Chondrocyte (in vitro differentiated cells): ENCODE data around the gene EPN2. TPM values are rescaled to one million over a fixed set of nuclear protein-coding genes. Genes with fewer than 3 reads are reported as not detected.
A peak's percentile ranks its signal among the peaks of the same experiment; 100 is the strongest.

Experiments
- DNase-seq: peaks from one replicate; pipeline ENCODE4 v3.0.0; 2021; ENCODE audit warnings: mixed read lengths, low spot score
- H3K27ac Mint-ChIP-seq: one replicate; pipeline ENCODE4 v1.8.0; 2021; ENCODE audit warnings: mild to moderate bottlenecking, moderate library complexity, mixed read lengths; ENCODE audit not compliant: unreplicated experiment
- H3K27me3 Mint-ChIP-seq: 2 replicates; pipeline ENCODE4 v1.8.0; 2021; ENCODE audit warnings: low read depth, mixed read lengths
- H3K36me3 Mint-ChIP-seq: 2 replicates; pipeline ENCODE4 v1.8.0; 2021; ENCODE audit warnings: low read depth, mixed read lengths
- H3K4me1 Mint-ChIP-seq: 2 replicates; pipeline ENCODE4 v1.8.0; 2021; ENCODE audit warnings: low read depth, mild to moderate bottlenecking, mixed read lengths
- H3K4me3 Mint-ChIP-seq: one replicate; pipeline ENCODE4 v1.8.0; 2021; ENCODE audit warnings: mild to moderate bottlenecking, moderate library complexity, mixed read lengths; ENCODE audit not compliant: unreplicated experiment
- H3K9me3 Mint-ChIP-seq: 2 replicates; pipeline ENCODE4 v1.8.0; 2021; ENCODE audit warnings: low read depth, mixed read lengths
- CTCF ChIP-seq: fragments of 200-600 bp; sonication (generic); IDR thresholded peaks from 2 replicates; pipeline ENCODE4 v1.5.0; 2021; ENCODE audit warnings: antibody characterized with exemption, mild to moderate bottlenecking, moderate library complexity
- total RNA-seq: library from RNA; stranded (reverse); gene quantifications from 3 replicates; pipeline ENCODE4 v1.2.1, GENCODE V29; 2021

The EPN2 gene
- total RNA-seq, 1 donor from 2014 or later: 37.8 TPM

DNA sequence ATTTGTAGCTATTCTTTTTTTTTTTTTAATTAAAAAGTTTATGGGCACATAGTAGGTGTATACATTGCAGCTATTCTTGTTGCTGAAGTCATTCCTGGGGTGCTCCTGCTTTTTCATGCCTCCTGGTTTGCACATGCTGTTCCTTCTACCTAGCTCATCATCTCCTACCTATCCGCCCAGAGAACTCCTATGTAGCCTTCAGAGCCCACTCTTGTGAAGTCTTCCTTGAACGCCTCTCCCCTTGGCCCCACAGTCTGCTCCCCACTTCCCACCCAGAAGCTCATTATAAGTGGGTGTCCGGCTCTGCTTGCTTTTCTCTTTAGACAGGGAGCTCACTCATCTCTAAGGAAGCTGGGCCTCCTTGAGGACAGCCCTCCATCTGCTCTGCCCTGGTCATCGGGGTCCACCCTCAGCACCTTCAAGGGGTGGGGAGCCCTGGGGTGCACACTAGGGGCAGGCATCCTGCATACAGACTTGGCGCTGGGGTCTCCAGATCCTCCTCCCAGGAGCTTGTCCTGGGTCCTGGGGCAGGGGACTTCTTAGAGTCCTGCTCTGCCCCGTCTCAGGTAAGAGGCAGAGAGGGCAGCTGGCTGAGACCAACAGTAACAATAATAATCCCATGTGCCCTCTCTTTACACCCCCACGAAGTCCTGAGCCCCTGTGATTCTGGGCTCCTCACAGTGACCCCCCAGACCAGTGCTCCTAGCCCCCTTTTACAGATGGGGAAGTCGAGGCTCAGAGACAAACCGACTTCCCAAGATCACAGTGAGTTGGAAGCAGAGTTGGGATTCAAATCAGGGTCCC is 128.9 kb downstream of the EPN2 start:
- Mint-ChIP-seq H3K36me3 (no peaks in the 10 kb centered on the region), H3K27me3 (no peaks in the 10 kb centered on the region), H3K27ac (no peak overlapping the region), H3K4me3 (no peak overlapping the region), H3K9me3 (no peaks in the 10 kb centered on the region), H3K4me1 (peaks cover 75% of the 10 kb centered on the region)
- DNase-seq: peak; percentile 83
- TF ChIP-seq CTCF: no peak

DNA sequence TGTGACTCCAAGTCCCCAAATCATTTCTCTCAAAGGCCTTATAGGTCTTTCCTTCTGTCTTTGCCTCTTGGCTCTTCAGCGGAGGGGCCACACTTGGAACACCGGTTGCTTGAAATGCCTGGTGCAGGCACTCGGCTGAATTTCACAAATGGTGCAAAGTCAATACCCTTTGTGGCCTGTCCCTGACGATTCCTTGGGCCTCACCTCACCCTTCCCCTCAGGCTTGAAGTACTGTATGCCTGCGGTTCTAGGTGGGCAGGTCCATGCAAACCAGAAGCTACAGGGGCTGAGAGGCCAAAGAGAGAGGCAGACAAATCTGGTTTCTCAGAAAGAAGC is 129.4 kb downstream of the EPN2 start:
- no peaks in the 10 kb centered on the region for H3K27me3 Mint-ChIP-seq
- no peaks in the 10 kb centered on the region for H3K9me3 Mint-ChIP-seq
- peaks cover 73% of the 10 kb centered on the region for H3K4me1 Mint-ChIP-seq
- H3K27ac Mint-ChIP-seq: no peak overlapping the region
- peak; percentile 46 for DNase-seq
- no peaks in the 10 kb centered on the region for H3K36me3 Mint-ChIP-seq
- H3K4me3 Mint-ChIP-seq: no peak overlapping the region
- TF ChIP-seq CTCF: no peak

DNA sequence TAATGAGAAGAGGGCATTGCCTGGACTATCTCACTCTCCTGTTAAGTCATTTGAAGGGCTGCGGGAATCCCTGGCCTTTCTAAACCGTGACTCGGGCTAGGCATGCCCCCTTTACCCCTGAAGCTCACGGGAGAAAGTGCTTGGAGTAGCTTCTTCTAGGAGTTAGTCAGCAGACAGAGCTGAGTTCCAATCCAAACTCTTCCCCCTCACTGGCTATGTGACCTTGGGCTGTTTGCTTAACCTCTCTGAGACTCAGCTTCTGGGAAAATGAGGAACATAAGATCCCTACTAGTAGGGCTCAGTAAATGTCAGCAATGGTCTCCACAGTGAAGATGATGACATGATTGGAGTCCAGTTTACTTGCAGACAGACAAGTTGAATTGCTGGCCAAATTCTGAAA is 131.1 kb downstream of the EPN2 start:
- H3K4me3 Mint-ChIP-seq: no peak overlapping the region
- no peaks in the 10 kb centered on the region for H3K9me3 Mint-ChIP-seq
- no peaks in the 10 kb centered on the region for H3K27me3 Mint-ChIP-seq
- H3K27ac Mint-ChIP-seq: peak overlapping the region; percentile 74
- H3K4me1 Mint-ChIP-seq: peaks cover 62% of the 10 kb centered on the region
- no peak for DNase-seq
- no peaks in the 10 kb centered on the region for H3K36me3 Mint-ChIP-seq
- no peak for TF ChIP-seq CTCF

- no peaks in the 10 kb centered on the region for H3K9me3 Mint-ChIP-seq
- no peak for TF ChIP-seq CTCF
- H3K4me1 Mint-ChIP-seq: peaks cover 56% of the 10 kb centered on the region
- H3K27ac Mint-ChIP-seq: no peak overlapping the region
- no peaks in the 10 kb centered on the region for H3K36me3 Mint-ChIP-seq
- no peak overlapping the region for H3K4me3 Mint-ChIP-seq
- no peaks in the 10 kb centered on the region for H3K27me3 Mint-ChIP-seq
- DNase-seq: peak; percentile 67
These were observed 132.1 kb downstream of the EPN2 start for GRCh38 chr17:19369107-19369778.

GRCh38 chr17:19369846-19370492 is 132.8 kb downstream of the EPN2 start:
- no peaks in the 10 kb centered on the region for H3K9me3 Mint-ChIP-seq
- no peak overlapping the region for H3K4me3 Mint-ChIP-seq
- no peaks in the 10 kb centered on the region for H3K27me3 Mint-ChIP-seq
- peak; percentile 46 for DNase-seq
- peak overlapping the region; percentile 62 for H3K27ac Mint-ChIP-seq
- H3K36me3 Mint-ChIP-seq: no peaks in the 10 kb centered on the region
- peaks cover 53% of the 10 kb centered on the region for H3K4me1 Mint-ChIP-seq
- TF ChIP-seq CTCF: no peak
